Motor neuron (in vitro differentiated cells): ENCODE results near the gene SSC5D. TPM values are rescaled to one million over a fixed set of nuclear protein-coding genes. Genes with fewer than 3 reads are reported as not detected.
"Not testable (repeated sequence)": the region's sequence is repeated elsewhere in the genome, so short reads cannot be mapped to it uniquely, and the experiment has no call there.

Experiments
- ATAC-seq, 8 experiments: fragments of 200-7000 bp; cut with Tn5 transposase; replicated peaks in 6 of 8; 2 replicates each; pipeline ENCODE4 v1.8.0; 2021; ENCODE audit warnings: mild to moderate bottlenecking in 8 of 8, moderate library complexity in 8 of 8
- H3K27ac ChIP-seq, 2 donors: fragments of 250-450 bp; sonication (Bioruptor Pico); 2 replicates each; pipeline ENCODE4 v1.9.0; 2021; ENCODE audit warnings: antibody characterized with exemption in 2 of 2, mild to moderate bottlenecking in 2 of 2, moderate library complexity in 1 of 2
- H3K4me1 ChIP-seq, 2 donors: fragments of 250-450 bp; sonication (Bioruptor Pico); replicated peaks in 1 of 2; 2 replicates each; pipeline ENCODE4 v1.6.1; 2021; ENCODE audit warnings: antibody characterized with exemption in 2 of 2, mild to moderate bottlenecking in 2 of 2, moderate library complexity in 1 of 2
- H3K4me3 ChIP-seq, 5 donors: fragments of 250-450 bp; sonication (Bioruptor Pico); 2 replicates each; pipeline ENCODE4 v1.9.0; 2021; ENCODE audit warnings: antibody characterized with exemption in 5 of 5, mild to moderate bottlenecking in 5 of 5, moderate library complexity in 4 of 5
- WGBS, 10 experiments: fragments of 450-650 bp; shearing (Covaris generic); methylation state at CpG; one replicate each; pipeline ENCODE4 v1.0.0; 2022; 5-methylcytosine and 5-hydroxymethylcytosine counted together
- in situ Hi-C, 9 experiments: fragments of 400-800 bp; cut with MboI; loops; one replicate each; pipeline ENCODE4 v1.15.0; 2021; ENCODE audit warnings: low sequenced_read_pairs in 9 of 9, low pct_unique_long_range_greater_than_20kb in 2 of 9; ENCODE audit not compliant: unreplicated experiment in 9 of 9
- total RNA-seq, 8 experiments: library from RNA; unstranded; fragments of 300-600 nt; gene quantifications; 2 replicates each; pipeline versions ENCODE4 v1.2.3 to v1.2.4, GENCODE V29; 2022

The SSC5D gene
- total RNA-seq, 8 experiments from 2014 or later: 0.27 to 3.0 (median 0.63) TPM

DNA sequence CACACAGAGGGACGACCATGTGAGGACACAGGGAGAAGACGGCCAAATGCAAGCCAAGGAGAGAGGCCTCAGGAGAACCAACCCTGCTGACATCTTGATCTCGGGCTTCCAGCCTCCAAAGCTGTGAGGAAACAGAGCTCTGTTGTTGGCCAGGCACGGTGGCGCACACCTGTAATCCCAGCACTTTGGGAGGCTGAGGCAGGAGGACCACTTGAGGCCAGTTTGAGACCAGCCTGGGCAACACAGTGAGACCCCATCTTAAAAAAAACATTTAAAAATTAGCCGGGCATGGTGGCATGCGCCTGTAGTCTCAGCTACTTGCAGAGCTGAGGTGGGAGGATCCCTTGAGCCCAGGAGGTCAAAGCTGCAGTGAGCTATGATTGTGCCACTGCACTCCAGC is 46.0 kb downstream of the SSC5D start:
- WGBS, 10 experiments: 76 to 100% (median 94%) methylated on average over 1 to 5 of the region's 7 CpGs; no CpG with 5 or more reads in 4 of the 10 experiments
- H3K4me1 ChIP-seq: peaks cover 3 to 11% of the 10 kb centered on the region in 2 donors
- H3K27ac ChIP-seq, H3K4me3 ChIP-seq, ATAC-seq, in situ Hi-C loops: not testable (repeated sequence)

DNA sequence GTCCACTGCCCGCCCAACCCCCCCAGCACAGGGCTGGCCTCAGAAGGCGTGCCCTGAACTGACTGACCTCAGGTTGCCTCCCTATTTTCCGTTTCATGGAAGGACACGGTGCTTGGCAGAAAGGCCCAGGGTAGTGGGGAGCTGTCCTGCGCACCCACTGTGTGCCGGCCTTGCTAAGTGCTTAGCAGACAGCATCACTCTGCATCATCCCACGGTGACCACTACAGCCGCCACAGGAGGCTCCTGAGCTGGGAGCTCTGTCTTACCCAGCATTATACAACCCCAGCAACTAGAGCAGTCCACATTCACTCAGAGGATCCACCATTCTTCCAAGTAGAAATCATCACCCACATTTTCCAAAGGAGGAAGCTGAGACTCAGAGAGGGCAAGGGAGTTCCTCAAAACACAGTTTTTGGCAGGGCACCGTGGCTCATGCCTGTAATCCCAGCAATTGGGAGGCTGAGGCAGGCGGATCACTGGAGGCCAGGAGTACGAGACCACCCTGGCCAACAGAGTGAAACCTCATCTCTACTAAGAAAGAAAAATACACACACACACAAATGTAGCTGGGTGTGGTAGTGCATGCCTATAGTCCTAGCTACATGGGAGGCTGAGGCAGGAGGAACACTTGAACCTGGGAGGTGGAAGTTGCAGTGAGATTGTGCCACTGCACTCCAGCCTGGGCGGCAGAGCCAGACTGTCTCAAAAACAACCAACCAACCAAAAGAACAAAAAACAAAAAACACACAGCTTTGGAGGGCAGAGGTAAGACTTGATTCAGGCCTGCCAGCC is 47.1 kb downstream of the SSC5D start:
- in situ Hi-C loops: no loop called here
- ATAC-seq: peak in 1 of 8 experiments; percentile 63
- 60 to 93% (median 75%) methylated on average over 2 to 4 of the region's 12 CpGs; no CpG with 5 or more reads in 5 of the 10 experiments for WGBS, 10 experiments
- H3K4me1 ChIP-seq: peaks cover 3 to 11% of the 10 kb centered on the region in 2 donors
- no peak overlapping the region for H3K4me3 ChIP-seq
- H3K27ac ChIP-seq: no peak overlapping the region

DNA sequence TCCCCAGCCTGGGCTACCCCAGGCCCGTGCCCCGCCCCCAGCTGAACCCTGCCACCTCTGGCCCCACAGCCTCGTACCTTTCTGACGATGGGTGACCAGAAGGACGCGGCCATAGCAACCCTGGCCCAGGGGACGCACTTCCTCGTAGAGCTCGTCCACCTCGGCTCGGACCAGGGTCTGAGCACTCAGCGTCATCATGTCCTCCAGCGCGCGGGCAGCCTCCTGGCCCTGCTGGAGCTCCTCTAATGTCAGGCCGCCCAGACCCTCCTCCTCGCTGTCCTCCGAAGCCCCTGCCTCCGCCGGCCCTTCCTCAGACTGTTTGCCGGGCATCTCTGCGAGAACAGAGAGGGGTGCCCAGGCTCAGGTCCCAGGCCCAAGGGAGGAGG is 47.7 kb downstream of the SSC5D start:
- Histone ChIP-seq H3K27ac (no peak overlapping the region), H3K4me3 (no peak overlapping the region), H3K4me1 (peaks cover 3 to 11% of the 10 kb centered on the region in 2 donors)
- WGBS, 10 experiments: 88% methylated on average over 14 of the region's 22 CpGs; no CpG with 5 or more reads in 9 of the 10 experiments
- ATAC-seq: no peak
- in situ Hi-C loops: no loop called here

DNA sequence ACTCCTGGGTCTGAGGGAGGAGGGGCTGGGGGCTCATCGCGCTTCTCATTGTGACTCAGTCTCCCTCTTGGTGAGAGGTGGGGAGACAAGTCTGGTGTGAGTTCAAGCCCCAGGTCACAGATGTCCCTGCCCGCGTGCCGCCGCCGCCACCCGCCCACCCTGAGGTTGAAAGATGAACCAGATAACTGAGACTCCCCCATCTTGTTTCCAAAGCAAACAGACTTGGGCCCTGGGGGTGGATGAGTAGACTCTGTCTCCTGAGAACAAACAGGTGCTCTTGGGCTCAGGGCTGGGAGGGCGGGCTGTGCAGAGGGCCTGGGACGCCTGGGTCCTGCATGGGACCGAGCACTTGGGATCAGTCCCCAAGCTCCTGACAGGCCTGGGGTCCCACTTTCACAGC is 48.1 kb downstream of the SSC5D start:
- in situ Hi-C loops: no loop called here
- no CpG with 5 or more reads among the region's 11 CpGs for WGBS, 10 experiments
- H3K4me1 ChIP-seq: peaks cover 3 to 11% of the 10 kb centered on the region in 2 donors
- ATAC-seq: no peak
- no peak overlapping the region for H3K4me3 ChIP-seq
- no peak overlapping the region for H3K27ac ChIP-seq

DNA sequence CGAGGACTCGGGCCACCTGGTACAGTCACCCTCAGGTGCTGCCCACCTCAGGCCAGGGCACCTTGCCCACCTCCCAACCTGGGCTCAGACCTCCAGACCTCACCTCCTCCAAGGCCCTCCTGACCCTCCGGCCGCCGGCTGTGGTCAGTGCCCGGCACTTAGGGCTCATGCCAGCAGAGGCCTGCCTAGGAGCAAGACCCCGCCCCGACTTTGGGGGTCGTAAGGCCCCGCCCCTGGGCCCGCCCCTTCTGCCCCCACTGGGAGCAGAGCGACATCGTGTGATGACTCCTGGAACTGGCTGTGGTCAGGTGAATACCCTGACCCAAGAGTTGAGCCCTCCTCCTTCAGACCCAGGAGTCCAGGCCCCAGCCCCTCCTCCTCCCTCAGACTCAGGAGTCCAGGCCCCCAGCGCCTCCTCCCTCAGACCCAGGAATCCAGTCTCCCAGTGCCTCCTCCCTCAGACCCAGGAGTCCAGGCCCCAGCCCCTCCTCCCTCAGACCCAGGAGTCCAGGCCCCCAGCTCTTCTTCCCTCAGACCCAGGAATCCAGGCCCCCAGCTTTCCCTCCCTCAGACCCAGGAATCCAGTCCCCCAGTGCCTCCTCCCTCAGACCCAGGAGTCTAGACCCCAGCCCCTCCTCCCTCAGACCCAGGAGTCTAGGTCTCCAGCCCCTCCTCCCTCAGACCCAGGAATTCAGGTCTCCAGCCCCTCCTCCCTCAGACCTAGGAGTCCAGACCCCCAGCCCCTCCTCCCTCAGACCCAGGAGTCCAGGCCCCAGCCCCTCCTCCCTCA is 48.9 kb downstream of the SSC5D start, which contains the start of gene SBK2:
SBK2 (minus strand) TSS at position 183 of the 790 bp plus-strand sequence. CDS start 839 bp downstream, outside the sequence.
- ATAC-seq: peak in 6 of 8 experiments; percentile 18 to 55 (median 22)
- Histone ChIP-seq H3K4me1 (peaks cover 3 to 11% of the 10 kb centered on the region in 2 donors), H3K4me3 (no peak within 1 kb of the TSS), H3K27ac (no peak within 1 kb of the TSS)
- WGBS, 10 experiments: 80% methylated on average over 1 of the region's 14 CpGs; no CpG with 5 or more reads in 9 of the 10 experiments
- in situ Hi-C loops: no loop called here

DNA sequence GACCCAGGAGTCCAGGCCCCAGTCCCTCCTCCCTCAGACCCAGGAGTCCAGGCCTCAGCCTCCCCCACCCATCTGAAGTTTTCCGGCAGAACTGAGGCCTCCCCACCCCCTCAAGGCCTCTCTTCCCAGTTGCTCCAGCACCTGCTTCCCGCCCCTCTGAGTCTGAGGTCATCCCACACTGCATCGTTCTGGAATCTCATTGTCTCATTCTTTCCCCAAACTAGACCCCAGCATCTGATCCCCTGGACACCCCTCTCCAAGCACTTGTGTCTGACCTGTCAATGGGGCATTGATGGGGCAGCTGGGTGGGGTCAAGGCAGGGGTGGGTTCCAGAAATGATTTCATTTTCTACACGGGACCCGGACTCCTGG is 49.5 kb downstream of the SSC5D start:
- ATAC-seq: peak in 7 of 8 experiments; percentile 22 to 85 (median 83)
- Histone ChIP-seq H3K27ac (no peak overlapping the region), H3K4me3 (no peak overlapping the region), H3K4me1 (peaks cover 3 to 11% of the 10 kb centered on the region in 2 donors)
- in situ Hi-C loops: no loop called here
- no CpG with 5 or more reads among the region's 5 CpGs for WGBS, 10 experiments

DNA sequence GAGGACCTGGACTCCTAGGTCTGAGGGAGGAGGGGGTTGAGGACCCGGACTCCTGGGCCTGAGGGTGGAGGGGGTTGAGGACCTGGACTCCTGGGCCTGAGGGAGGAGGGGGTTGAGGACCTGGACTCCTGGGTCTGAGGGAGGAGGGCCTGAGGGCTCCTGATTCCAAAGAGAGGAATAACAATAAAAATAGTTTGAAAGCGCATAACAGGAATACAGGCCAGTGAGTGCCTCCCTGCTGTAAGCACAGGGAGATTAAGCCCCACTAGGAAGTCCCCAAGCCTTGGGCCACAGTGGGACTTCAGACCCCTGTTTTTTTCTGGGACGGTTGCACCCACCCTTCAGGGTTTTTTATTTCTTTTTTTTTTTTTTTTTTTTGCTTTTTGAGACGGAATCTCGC is 49.9 kb downstream of the SSC5D start:
- no peak overlapping the region for H3K4me3 ChIP-seq
- peaks cover 3 to 11% of the 10 kb centered on the region in 2 donors for H3K4me1 ChIP-seq
- in situ Hi-C loops: no loop called here
- ATAC-seq: peak in 3 of 8 experiments; percentile 34 to 50 (median 49)
- WGBS, 10 experiments: 30 to 100% (median 89%) methylated on average over 1 to 4 of the region's 5 CpGs; no CpG with 5 or more reads in 4 of the 10 experiments
- no peak overlapping the region for H3K27ac ChIP-seq

DNA sequence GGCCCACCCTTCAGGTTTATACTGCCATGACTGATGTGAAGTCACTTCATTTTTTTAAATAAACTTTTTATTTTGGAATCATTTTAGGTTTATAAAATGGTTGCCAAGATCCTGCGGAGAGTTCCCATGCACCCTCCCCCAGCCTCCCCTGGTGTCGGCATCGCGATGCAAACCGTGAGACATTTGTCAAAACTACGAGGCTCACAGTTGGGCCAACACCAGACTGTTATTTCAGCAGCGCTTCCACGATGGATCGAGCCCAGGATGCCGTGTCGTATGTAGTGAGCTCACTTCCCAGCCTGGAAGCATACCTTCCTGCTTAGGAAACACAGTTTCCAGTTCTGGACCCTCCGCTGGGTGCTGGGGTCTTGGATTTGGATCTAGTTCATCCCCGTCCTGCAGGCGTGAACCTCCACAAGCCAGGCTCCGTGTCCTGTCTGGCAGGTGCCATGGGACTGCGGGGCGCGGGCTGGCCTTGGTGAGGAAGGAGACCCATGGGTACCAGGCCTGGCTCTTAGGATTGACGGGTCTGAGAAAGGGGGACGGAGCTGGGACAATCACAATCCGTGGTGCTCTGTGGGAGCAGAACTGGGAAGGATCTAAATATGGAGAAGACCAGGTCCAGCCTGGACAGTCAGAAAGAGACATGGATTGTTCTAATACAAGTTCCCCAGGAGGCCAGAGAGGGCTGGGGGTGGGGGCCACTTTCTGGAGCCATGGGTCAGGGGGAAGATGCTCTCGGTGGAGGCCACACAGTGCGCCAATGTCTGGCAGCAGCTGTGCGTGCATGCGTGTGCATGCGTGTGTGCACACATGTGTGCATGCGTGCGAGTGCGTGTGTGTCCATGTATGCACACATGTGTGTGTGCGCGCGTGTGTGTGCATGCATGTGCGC is 51.1 kb downstream of the SSC5D start:
- H3K4me3 ChIP-seq: no peak overlapping the region
- H3K4me1 ChIP-seq: peaks cover 3 to 11% of the 10 kb centered on the region in 2 donors
- WGBS, 10 experiments: 49 to 94% (median 79%) methylated on average over 1 to 11 of the region's 33 CpGs; no CpG with 5 or more reads in 1 of the 10 experiments
- in situ Hi-C loops: no loop called here
- no peak for ATAC-seq
- H3K27ac ChIP-seq: no peak overlapping the region

DNA sequence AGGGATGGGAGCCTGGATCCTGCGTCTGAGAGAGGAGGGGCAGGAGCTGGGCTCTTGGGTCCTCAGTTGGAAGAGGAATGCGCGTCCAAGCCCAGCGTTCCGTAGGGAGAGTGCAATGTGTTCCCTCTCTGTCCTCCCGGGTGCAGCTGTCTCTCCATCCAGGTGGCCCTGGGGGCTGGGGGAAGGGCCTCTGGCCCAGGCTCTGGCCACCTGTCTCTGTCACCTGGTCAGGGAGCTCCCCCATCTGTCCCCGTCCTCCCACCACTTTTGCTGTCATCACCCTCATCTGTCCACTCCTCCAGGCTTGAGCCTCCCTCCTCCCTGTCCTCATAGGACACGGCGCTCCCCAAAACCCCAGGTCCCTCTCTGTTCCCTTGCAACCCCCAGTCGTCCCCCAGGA is 52.4 kb downstream of the SSC5D start:
- in situ Hi-C loops: no loop called here
- 38 to 47% (median 43%) methylated on average over 1 to 6 of the region's 10 CpGs; no CpG with 5 or more reads in 6 of the 10 experiments for WGBS, 10 experiments
- Histone ChIP-seq H3K4me1 (peaks cover 9 to 23% of the 10 kb centered on the region in 2 donors), H3K4me3 (no peak overlapping the region), H3K27ac (no peak overlapping the region)
- ATAC-seq: no peak

DNA sequence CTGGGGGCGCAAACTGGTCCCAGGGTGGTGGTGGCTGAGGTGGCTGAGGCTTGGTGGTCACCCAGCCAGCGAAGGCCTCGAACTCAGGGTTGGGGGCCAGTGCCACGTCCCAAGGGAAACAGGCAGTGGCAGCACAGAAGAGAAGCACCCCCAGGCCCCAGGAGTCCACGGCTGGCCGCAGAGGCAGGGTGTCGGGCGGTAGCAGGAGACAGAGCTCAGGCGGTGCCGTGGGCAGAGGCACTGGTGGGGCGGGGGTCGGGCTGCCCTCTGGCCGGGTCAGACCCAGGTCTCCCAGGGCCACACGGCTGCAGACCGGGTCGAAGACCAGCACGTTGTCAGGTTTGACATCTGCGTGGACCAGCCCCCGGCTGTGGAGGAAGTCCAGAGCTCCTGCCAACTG is 52.9 kb downstream of the SSC5D start:
- no peak for ATAC-seq
- WGBS, 10 experiments: 0 to 78% (median 70%) methylated on average over 1 to 9 of the region's 19 CpGs; no CpG with 5 or more reads in 7 of the 10 experiments
- H3K4me1 ChIP-seq: peaks cover 9 to 28% of the 10 kb centered on the region in 2 donors
- H3K27ac ChIP-seq: no peak overlapping the region
- H3K4me3 ChIP-seq: no peak overlapping the region
- in situ Hi-C loops: no loop called here

DNA sequence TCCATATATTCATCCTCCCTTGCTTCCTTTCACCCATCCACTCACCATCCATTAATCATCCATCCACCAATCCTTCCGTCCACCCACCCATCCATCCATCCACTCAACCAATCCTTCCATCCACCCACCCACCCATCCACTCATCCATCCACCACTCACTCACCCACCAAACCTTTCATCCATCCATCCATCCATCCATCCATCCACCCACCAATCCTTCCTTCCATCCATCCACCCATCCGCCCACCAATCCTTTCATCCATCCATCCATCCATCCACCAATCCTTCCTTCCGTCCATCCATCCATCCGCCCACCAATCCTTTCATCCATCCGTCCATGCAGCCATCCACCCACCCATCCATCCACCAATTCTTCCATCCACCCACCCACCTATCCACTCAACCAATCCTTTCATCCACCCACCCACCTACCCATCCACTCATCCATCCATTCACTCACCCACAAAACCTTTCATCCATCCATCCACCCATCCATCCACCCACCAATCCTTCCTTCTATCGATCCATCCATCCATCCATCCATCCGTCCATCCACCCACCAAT is 54.1 kb downstream of the SSC5D start:
- in situ Hi-C loops: no loop called here
- ATAC-seq: no peak
- no peak overlapping the region for H3K27ac ChIP-seq
- peaks cover 9 to 24% of the 10 kb centered on the region in 2 donors for H3K4me1 ChIP-seq
- 53 to 100% (median 78%) methylated on average over 1 to 6 of the region's 7 CpGs; no CpG with 5 or more reads in 2 of the 10 experiments for WGBS, 10 experiments
- no peak overlapping the region for H3K4me3 ChIP-seq

DNA sequence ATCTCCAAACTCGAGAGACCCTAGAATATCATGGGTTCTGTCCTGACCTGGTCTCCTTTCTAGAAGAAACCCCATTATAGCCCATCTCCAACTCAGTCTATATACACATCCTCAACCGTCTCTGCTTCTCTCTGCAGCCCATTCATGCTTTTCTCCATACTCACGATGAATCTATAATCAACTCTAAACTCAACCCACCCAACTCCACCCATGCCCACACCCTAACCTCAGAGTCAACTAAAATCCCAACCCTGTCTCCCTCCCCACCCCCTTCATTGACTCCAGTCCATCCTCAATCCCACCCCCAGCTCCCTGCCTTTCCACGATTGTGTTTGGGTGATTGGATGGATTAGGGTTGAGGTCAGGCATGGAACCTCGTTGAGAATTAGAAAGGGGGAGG is 55.3 kb downstream of the SSC5D start:
- no peak for ATAC-seq
- H3K4me1 ChIP-seq: peaks cover 5 to 19% of the 10 kb centered on the region in 2 donors
- H3K4me3 ChIP-seq: no peak overlapping the region
- no peak overlapping the region for H3K27ac ChIP-seq
- in situ Hi-C loops: no loop called here
- WGBS, 10 experiments: 14 to 80% (median 40%) methylated on average over 1 to 3 of the region's 5 CpGs; no CpG with 5 or more reads in 3 of the 10 experiments
